Smooth muscle cell (in vitro differentiated cells): ENCODE data around the gene UBXN1. TPM values are rescaled to one million over a fixed set of nuclear protein-coding genes. Genes with fewer than 3 reads are reported as not detected.

Experiments
- DNase-seq: peaks from one replicate; lab custom pipeline; 2025; ENCODE audit not compliant: unreplicated experiment; lab: John Stamatoyannopoulos, UW
- H2AFZ ChIP-seq: fragments of 200-600 bp; sonication (generic); 2 replicates; pipeline ENCODE4 v1.6.0; 2016; ENCODE audit warnings: antibody characterized with exemption, low read depth, mild to moderate bottlenecking
- H3F3A ChIP-seq: fragments of 200-600 bp; sonication (generic); 2 replicates; pipeline ENCODE4 v1.6.0; 2017; ENCODE audit warnings: antibody characterized with exemption, low read depth
- H3K27ac ChIP-seq: fragments of 200-600 bp; sonication (generic); 2 replicates; pipeline ENCODE4 v1.5.1; 2016; ENCODE audit warnings: low read depth, mild to moderate bottlenecking
- H3K27me3 ChIP-seq: fragments of 200-600 bp; sonication (generic); 2 replicates; pipeline ENCODE4 v1.6.1; 2016; ENCODE audit warnings: low read depth, mild to moderate bottlenecking
- H3K36me3 ChIP-seq: fragments of 200-600 bp; sonication (generic); 2 replicates; pipeline ENCODE4 v1.5.1; 2016; ENCODE audit warnings: low read depth
- H3K4me1 ChIP-seq: fragments of 200-600 bp; sonication (generic); 2 replicates; pipeline ENCODE4 v1.5.1; 2016; ENCODE audit warnings: low read depth
- H3K4me2 ChIP-seq: fragments of 200-600 bp; sonication (generic); 2 replicates; pipeline ENCODE4 v1.6.0; 2016; ENCODE audit warnings: mild to moderate bottlenecking
- H3K4me3 ChIP-seq: fragments of 200-600 bp; sonication (generic); 2 replicates; pipeline ENCODE4 v1.5.1; 2016; ENCODE audit warnings: mild to moderate bottlenecking
- H3K79me2 ChIP-seq: fragments of 200-600 bp; sonication (generic); 2 replicates; pipeline ENCODE4 v1.6.0; 2016; ENCODE audit warnings: low read depth, mild to moderate bottlenecking
- H3K9ac ChIP-seq: fragments of 200-600 bp; sonication (generic); 2 replicates; pipeline ENCODE4 v1.6.0; 2016; ENCODE audit warnings: low read depth
- H3K9me3 ChIP-seq: fragments of 200-600 bp; sonication (generic); replicated peaks from 2 replicates; pipeline ENCODE4 v1.5.1; 2016; ENCODE audit warnings: low read depth
- H4K20me1 ChIP-seq: fragments of 200-600 bp; sonication (generic); 2 replicates; pipeline ENCODE4 v1.6.0; 2016; ENCODE audit warnings: low read depth
- WGBS: methylation state at CpG from one replicate; pipeline ENCODE4 v1.1.7; 2016; ENCODE audit warnings: low lambda C conversion rate; 5-methylcytosine and 5-hydroxymethylcytosine counted together
- polyA plus RNA-seq: library from polyadenylated mRNA; unstranded; fragments of >200 nt; fragmentation: Nextera tagmentation; extraction: Ambion mirVana; gene quantifications from 2 replicates; pipeline ENCODE4 v1.2.1, GENCODE V29; 2016
- total RNA-seq: library from RNA; depleted of rRNA; stranded (reverse); fragments of >200 nt; gene quantifications from 2 replicates; pipeline ENCODE4 v1.2.3, GENCODE V29; 2014
- TF ChIP-seq, protein P1 (sequence below): fragments of 200-600 bp; sonication (generic); IDR thresholded peaks from 2 replicates; pipeline ENCODE4 v1.5.1; 2017; ENCODE audit warnings: borderline replicate concordance, mild to moderate bottlenecking, antibody characterized with exemption; ENCODE audit not compliant: insufficient read depth, poor library complexity, severe bottlenecking

Gene UBXN1
- total and polyA plus RNA-seq, 2 experiments from 2014 or later = 58.1 to 73.5 TPM

DNA sequence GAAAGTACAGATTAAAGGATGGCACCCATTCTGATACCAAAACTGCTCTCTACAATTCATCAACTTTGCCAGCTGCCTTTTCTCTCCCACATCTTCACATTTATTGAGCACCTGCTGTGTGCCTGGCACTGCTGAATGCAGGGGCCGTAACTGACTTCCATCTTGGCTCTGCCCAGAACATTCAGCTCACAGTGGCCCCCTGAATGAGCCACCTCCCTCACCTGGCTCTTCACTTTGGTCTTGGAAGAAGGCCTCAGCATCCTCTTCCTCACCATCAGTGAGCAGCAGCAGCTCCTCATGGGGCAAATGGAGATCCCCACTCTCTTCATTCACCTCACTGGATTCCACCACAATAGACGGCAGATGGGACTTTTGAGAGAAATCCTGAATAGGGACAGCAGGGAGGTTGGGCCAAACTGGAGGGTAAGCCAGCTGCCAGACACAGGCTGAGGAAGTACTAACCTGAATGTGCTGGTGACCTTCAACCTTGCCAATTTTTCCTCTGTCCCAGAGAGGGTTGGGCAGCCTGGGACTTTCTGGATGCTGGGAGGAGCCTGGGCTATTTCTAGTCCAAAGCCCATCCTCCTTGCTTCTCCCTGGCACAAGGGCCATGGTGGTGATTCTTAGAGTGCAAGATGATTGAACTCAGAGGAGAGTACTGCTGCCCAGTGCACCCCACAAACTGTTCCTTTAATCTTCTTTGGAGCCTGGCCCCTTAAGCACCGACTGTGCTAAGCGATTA is 9.3 kb downstream of the UBXN1 start:
- H3F3A ChIP-seq = peaks cover 30% of the 10 kb centered on the region
- no peaks in the 10 kb centered on the region for H3K27me3 ChIP-seq
- no peak for DNase-seq
- H3K36me3 ChIP-seq = no peaks in the 10 kb centered on the region
- H3K9me3 ChIP-seq = no peaks in the 10 kb centered on the region
- peaks cover 17% of the 10 kb centered on the region for H4K20me1 ChIP-seq
- H3K4me3 ChIP-seq = no peak overlapping the region
- peak overlapping the region; percentile 93 for H3K4me2 ChIP-seq
- peak overlapping the region; percentile 44 for H3K27ac ChIP-seq
- H3K4me1 ChIP-seq = peaks cover 22% of the 10 kb centered on the region
- H3K79me2 ChIP-seq = peaks cover 29% of the 10 kb centered on the region
- H3K9ac ChIP-seq = no peak overlapping the region
- WGBS = 75% methylated on average over 4 of the region's 4 CpGs
- H2AFZ ChIP-seq = no peak overlapping the region
- TF ChIP-seq, protein P1, sequence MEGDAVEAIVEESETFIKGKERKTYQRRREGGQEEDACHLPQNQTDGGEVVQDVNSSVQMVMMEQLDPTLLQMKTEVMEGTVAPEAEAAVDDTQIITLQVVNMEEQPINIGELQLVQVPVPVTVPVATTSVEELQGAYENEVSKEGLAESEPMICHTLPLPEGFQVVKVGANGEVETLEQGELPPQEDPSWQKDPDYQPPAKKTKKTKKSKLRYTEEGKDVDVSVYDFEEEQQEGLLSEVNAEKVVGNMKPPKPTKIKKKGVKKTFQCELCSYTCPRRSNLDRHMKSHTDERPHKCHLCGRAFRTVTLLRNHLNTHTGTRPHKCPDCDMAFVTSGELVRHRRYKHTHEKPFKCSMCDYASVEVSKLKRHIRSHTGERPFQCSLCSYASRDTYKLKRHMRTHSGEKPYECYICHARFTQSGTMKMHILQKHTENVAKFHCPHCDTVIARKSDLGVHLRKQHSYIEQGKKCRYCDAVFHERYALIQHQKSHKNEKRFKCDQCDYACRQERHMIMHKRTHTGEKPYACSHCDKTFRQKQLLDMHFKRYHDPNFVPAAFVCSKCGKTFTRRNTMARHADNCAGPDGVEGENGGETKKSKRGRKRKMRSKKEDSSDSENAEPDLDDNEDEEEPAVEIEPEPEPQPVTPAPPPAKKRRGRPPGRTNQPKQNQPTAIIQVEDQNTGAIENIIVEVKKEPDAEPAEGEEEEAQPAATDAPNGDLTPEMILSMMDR = no peak

DNA sequence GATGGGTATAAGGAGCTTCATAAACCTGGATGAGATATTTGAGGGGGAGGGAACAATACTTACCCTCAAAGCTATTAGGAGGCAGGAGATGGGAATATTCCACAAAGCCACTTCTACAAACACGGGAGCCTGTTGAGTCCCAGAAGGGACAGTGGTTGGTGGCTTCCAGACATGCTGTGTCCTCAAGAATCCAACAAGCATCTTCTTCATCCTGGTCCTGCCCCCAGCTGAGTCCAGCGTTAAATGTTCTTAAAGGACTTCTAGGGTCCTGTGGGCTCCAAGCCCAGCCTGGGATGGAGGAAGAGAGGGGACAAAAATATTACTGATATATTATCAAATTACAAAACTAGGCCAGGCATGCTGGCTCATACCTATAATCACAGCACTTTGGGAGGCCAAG is 11.4 kb downstream of the UBXN1 start:
- Histone ChIP-seq H4K20me1 (peaks cover 17% of the 10 kb centered on the region), H3K27me3 (no peaks in the 10 kb centered on the region), H3K4me2 (peak overlapping the region; percentile 91), H3K36me3 (no peaks in the 10 kb centered on the region), H3K4me3 (no peak overlapping the region), H3K4me1 (peaks cover 22% of the 10 kb centered on the region), H2AFZ (no peak overlapping the region), H3K27ac (no peak overlapping the region), H3K9me3 (no peaks in the 10 kb centered on the region), H3K9ac (no peak overlapping the region), H3F3A (peaks cover 30% of the 10 kb centered on the region), H3K79me2 (peaks cover 34% of the 10 kb centered on the region)
- WGBS = 91% methylated on average over 2 of the region's 2 CpGs
- TF ChIP-seq, protein P1 = no peak
- no peak for DNase-seq

DNA sequence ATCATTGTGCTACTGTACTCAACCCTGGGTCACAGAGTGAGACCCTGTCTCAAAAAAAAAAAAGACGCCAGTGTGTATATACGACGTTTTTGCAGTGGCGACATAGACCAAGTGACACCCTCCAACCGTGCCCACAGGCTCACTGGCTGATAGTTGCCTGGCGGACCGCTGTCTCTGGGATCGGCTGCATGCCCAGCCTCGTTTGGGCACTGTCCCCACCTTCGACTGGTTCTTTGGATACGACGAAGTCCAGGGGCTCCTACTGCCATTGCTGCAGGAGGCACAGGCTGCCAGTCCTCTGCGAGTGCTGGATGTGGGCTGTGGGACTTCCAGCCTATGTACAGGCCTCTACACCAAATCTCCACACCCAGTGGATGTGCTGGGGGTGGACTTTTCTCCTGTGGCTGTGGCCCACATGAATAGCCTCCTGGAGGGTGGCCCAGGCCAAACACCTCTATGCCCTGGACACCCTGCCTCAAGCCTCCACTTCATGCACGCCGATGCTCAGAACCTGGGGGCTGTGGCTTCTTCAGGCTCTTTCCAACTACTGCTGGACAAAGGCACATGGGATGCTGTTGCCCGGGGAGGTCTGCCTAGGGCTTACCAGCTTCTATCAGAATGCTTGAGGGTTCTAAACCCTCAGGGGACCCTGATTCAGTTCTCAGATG is 12.5 kb downstream of the UBXN1 start:
- Histone ChIP-seq H3K4me1 (peaks cover 22% of the 10 kb centered on the region), H3K27me3 (no peaks in the 10 kb centered on the region), H3K9ac (peak overlapping the region; percentile 78), H3K36me3 (no peaks in the 10 kb centered on the region), H3K27ac (peak overlapping the region; percentile 67), H2AFZ (no peak overlapping the region), H3F3A (peaks cover 30% of the 10 kb centered on the region), H3K79me2 (peaks cover 34% of the 10 kb centered on the region), H3K9me3 (no peaks in the 10 kb centered on the region), H3K4me3 (peak overlapping the region; percentile 85), H3K4me2 (peak overlapping the region; percentile 91), H4K20me1 (peaks cover 17% of the 10 kb centered on the region)
- no peak for DNase-seq
- WGBS = 44% methylated on average over 16 of the region's 16 CpGs
- TF ChIP-seq, protein P1 = no peak
